Measurements from ENCODE around the gene CTXN1.

CTXN1 gene

DNA sequence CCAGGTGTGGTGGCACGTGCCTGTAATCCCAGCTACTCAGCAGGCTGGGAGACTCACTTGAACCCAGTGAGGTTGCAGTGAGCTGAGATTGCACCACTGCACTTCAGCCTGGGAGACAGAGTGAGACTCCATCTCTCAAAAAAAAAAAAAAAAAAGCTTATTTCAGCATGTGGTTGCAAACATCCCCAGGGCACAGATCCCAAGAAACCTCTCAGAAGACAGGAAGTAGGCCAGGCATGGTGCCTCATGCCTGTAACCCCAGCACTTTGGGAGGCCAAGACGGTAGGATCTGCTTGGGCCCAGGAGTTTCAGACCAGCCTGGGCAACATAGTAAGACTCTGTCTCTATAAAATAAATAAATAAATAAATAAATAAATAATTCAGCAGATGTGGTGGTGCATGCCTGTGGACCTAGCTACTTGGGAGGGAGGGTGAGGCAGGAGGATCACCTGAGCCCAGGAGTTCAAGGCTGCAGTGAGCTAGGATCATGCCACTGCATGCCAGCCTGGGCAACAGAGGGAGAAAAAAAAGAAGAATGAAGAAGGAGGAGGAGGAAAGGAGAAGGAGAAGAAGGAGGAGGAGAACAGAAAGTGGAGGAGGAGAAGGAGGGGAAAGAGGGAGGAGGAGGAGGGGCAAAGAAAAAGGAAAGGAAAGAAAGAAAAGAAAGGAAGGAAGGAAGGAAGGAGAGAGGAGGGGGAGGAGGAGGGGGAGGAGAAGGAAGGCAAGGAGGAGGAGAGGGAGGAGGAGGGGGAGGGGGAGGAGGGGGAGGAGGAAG, 42.0 kb downstream of the CTXN1 start:
- no peak overlapping the region for H3K27ac ChIP-seq
- TF ChIP-seq, protein P1, sequence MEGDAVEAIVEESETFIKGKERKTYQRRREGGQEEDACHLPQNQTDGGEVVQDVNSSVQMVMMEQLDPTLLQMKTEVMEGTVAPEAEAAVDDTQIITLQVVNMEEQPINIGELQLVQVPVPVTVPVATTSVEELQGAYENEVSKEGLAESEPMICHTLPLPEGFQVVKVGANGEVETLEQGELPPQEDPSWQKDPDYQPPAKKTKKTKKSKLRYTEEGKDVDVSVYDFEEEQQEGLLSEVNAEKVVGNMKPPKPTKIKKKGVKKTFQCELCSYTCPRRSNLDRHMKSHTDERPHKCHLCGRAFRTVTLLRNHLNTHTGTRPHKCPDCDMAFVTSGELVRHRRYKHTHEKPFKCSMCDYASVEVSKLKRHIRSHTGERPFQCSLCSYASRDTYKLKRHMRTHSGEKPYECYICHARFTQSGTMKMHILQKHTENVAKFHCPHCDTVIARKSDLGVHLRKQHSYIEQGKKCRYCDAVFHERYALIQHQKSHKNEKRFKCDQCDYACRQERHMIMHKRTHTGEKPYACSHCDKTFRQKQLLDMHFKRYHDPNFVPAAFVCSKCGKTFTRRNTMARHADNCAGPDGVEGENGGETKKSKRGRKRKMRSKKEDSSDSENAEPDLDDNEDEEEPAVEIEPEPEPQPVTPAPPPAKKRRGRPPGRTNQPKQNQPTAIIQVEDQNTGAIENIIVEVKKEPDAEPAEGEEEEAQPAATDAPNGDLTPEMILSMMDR (IDR thresholded peaks at IDR 0.05): no peak
- no peak for DNase-seq (ENCODE audit: low spot score)
- H3K4me3 ChIP-seq: no peak overlapping the region

DNA sequence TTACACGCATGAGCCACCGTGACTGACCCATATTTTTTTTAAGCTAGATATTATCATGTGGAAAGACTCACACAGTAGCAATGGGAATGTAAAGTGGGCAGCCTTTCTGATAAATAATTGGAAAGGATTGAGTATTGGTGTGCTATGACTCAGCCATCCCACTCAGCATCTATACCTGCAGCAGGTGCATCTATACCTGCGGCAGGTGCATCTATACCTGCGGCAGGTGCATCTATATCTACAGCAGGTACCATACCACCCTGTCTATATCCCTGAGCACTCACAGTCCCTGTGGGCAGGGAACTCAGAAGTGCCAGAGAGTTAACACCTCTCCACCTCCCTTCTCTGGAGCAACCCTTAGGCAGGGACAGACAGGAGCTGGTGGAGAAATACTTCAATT, 42.8 kb downstream of the CTXN1 start:
- Histone ChIP-seq H3K27ac (no peak overlapping the region), H3K4me3 (no peak overlapping the region)
- TF ChIP-seq, protein P1 (IDR thresholded peaks at IDR 0.05): no peak
- DNase-seq (ENCODE audit: low spot score): no peak

DNA sequence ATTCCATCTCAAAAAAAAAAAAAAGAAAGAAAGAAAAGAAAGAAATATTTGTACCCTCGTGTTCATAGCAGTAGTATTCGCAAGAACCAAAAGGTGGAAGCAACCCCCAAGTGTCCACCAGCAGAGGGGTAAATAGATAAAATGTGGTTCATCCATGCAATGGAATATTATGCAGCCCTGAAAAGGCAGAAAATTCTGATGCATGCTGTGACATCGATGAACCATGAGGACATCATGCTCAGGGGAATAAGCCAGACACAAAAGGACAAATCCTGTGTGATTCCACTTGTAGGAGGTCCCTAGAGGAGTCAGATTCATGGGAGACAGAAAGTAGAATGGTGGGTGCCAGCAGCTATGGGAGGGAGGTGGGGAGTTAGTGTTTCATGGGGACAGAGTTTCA, 44.0 kb downstream of the CTXN1 start:
- TF ChIP-seq, protein P1 (IDR thresholded peaks at IDR 0.05): no peak
- Histone ChIP-seq H3K4me3 (no peak overlapping the region), H3K27ac (no peak overlapping the region)
- no peak for DNase-seq (ENCODE audit: low spot score)

DNA sequence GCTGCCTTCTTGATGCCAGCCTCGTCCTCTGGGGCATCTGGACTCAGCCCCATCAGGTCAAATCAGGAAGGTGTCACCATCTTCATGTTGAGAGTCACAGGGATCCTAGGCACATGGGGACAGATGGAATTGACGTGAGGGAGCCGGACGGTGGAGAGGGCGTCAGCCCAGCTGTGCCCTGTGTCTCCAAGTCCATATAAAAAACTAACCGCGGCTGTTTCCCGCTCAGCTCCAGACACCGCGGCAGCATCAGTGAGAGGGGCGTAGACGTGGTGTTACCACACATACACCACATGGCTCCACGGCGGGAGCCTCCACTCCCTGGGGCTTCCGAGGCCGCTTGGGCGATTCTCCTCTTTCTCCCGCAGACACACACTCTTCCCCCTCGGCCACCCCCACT, 46.1 kb downstream of the CTXN1 start:
- DNase-seq (ENCODE audit: low spot score): no peak
- TF ChIP-seq, protein P1 (IDR thresholded peaks at IDR 0.05): no peak
- no peak overlapping the region for H3K4me3 ChIP-seq
- no peak overlapping the region for H3K27ac ChIP-seq

DNA sequence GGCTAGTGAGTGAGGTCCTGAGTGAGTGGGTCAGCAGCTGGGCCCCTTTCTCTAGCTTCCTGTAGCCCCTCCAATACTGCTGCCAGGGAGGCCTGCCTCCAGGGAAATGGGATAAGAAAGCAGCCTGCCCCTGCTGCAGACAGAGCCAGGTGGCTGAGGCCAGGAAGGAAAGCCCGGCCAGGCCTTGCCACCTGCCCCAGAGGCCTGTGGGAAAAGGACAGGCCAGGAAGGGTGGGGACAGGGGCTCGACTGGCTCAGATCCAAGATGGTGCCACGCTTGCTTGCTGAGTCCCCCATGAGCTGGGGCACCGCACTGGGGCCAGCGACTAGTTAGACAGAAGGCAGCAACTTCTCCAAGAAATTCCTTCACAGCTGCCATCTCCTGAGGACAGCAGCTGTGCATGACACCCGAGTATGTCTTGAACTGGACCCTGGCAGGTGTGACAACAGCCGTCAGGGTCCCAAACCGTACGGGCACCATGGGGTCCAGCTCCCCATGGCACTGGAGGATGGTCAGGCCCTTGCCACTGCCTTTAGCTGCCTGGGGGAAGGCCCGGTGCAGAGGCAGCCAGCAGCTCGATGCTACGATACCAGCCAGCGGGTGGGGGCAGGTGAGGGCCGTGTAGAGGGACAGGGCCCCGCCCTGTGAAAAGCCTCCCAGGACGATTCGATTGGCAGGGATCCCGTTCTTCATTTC, 46.7 kb downstream of the CTXN1 start:
- Histone ChIP-seq H3K4me3 (no peak overlapping the region), H3K27ac (no peak overlapping the region)
- DNase-seq (ENCODE audit: low spot score): no peak
- TF ChIP-seq, protein P1 (IDR thresholded peaks at IDR 0.05): no peak

DNA sequence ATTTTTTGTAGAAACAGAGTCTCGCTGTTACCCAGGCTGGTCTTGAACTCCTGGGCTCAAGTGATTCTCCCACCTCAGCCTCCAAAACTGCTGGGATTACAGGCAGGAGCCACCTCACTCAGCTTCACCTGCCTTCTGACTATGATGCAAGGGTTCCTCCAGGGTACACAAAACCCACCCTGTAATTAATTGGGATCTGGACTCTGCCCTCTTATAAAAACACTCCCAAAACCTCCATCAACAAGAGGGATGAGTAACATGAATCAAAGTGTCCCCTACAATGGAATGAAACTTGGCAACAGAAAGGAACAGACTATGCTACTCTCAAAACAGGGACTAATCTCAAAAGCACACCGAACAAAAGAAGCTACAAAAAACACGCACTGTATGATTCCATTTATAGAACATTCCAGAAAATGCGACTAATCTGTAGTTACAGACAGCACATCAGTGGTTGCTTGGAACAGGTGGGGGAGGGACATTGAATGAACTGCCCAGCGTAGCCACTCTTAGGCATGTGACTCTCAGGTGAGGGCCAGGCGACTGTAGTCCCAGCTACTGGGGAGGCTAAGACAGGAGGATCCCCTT, 48.6 kb downstream of the CTXN1 start:
- no peak for DNase-seq (ENCODE audit: low spot score)
- TF ChIP-seq, protein P1 (IDR thresholded peaks at IDR 0.05): no peak
- H3K4me3 ChIP-seq: no peak overlapping the region
- H3K27ac ChIP-seq: no peak overlapping the region

All from coronary artery (tissue), 2 donors.